NB4 (cell line): ENCODE data around the gene DSC2.

Source experiments
- POLR2A ChIP-seq: IDR thresholded peaks from 2 replicates; pipeline ENCODE4 v1.6.1; 2011; ENCODE audit warnings: mild to moderate bottlenecking; ENCODE audit not compliant: insufficient read length; ENCODE audit errors: extremely low read depth
- TF ChIP-seq, protein P1 (sequence below): IDR thresholded peaks from one replicate; pipeline ENCODE4 v1.5.1; 2012; ENCODE audit warnings: low read depth, low read length

DNA sequence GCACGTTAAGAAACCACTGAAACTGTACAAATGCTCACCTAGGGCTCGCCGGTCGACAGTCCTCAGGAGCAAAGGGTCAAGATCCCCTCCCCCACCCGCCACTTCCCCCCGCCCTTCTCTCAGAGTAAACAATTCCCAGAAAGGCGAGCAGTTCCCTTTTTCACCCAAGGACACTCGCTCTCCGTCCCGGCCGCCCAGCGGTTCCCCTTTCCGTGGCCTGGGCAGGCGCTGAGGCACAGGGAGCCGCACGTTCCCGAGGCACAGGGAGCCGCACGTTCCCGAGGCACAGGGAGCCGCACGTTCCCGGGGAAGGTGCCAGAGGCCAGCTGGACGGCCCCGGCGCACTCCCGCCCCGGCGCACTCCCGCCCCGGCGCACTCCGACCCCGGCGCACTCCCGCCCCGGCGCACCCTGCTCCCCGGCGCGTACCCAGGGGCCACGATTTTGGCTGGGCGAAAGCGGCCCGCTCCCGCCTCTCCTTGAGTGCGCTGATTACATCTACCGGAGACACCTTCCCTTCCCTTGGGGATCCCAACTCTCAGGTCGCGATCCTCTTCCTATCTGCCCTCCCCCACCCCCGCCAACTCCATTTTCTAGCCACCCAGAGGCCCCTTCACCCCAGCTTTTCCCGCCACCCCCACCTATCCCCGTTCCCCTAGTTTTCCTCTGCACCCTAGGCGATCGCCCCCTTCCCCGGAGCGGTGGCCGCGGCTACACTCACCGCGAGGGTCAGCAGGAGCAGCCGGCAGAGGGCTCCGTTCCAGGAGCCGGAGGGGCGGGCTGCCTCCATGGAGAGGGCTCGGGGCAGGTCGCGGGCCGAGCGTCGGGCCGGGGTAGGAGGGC is 817 bp downstream of the DSC2 start:
- TF ChIP-seq, protein P1, sequence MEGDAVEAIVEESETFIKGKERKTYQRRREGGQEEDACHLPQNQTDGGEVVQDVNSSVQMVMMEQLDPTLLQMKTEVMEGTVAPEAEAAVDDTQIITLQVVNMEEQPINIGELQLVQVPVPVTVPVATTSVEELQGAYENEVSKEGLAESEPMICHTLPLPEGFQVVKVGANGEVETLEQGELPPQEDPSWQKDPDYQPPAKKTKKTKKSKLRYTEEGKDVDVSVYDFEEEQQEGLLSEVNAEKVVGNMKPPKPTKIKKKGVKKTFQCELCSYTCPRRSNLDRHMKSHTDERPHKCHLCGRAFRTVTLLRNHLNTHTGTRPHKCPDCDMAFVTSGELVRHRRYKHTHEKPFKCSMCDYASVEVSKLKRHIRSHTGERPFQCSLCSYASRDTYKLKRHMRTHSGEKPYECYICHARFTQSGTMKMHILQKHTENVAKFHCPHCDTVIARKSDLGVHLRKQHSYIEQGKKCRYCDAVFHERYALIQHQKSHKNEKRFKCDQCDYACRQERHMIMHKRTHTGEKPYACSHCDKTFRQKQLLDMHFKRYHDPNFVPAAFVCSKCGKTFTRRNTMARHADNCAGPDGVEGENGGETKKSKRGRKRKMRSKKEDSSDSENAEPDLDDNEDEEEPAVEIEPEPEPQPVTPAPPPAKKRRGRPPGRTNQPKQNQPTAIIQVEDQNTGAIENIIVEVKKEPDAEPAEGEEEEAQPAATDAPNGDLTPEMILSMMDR = no peak
- TF ChIP-seq POLR2A = no peak
